HG02642 (cell line): ENCODE data around the gene SLC25A34.

Experiments
- ATAC-seq: cut with Tn5 transposase; IDR thresholded peaks from one replicate; pipeline ENCODE4 v1.9.1; 2021; ENCODE audit warnings: mild to moderate bottlenecking; ENCODE audit not compliant: unreplicated experiment, poor library complexity

The SLC25A34 gene

DNA sequence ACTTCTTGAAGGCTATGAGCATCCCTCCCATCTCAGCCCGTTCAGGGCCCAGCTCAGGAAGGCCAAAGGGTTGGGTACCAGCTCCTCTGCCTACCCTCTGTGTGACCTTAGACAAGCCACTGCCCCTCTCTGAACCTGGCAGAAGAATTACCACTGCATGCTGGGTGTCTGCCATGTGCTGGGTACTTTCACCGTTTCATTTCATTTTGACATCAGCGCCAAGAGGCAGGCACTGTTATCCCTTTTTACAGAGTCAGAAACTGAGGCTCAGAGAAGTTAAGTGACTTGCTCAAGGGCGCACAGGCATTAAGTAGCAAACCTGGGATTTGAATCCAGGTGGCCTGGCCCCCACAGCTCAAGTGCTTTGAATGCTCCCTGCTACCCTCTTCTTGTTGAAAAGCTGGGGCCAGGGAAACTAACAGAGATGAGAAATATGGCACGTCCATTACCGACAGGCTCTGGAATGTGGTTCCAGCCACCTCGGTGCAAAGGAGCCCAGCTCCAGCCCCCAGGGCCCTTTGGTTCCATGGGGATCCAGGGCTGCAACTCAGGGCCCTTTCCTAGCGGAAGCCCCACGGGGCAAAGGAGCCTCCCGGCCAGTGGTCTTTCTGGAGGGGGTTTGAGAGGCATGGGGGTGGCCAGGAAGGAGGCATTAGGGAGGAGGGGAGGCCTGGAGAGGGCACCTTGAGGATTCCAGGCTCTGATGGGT, 12.8 kb downstream of the SLC25A34 start:
- no peak for ATAC-seq

DNA sequence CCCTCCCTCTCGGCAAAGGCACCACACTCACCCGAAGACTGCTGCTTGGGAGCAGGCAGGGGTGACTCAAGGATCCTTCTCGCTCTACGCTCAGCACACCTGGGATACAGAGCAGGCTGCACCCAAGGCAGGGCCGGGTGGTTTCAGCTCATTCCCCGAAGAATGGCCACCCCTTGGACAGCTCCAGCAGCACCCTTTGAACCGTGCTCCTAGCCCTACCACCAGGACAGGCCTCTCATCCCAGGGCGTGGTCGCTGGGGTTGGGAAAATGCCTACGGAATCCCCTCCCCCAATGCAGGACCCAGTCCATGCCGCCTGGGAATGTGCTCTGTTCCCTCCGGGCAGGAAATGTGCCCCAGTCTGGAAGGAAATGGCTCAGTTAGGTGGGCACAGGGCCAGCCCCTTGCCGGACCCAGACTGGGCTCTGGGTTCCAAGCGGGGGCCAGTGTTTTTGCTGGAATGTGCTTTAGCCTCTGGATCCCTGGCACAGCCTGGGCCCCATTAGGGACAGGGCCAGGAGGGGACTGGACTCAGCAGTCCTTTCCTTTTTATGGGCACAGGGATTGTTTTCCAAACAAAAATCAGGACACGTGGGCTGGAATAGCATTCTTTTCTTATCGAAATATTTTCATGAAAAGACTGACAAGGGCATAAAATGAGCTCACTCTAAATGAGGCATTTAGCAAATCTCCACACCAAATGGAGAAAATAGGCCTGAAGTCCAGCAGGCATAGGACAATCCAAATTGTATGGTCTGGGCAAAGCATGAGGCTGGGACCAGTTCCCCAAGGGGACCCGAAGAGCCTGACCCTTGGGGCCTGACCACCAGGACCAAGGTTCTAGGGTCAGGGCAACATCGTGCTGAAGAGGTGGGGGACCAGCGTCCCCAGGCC, 13.6 kb downstream of the SLC25A34 start:
- no peak for ATAC-seq

DNA sequence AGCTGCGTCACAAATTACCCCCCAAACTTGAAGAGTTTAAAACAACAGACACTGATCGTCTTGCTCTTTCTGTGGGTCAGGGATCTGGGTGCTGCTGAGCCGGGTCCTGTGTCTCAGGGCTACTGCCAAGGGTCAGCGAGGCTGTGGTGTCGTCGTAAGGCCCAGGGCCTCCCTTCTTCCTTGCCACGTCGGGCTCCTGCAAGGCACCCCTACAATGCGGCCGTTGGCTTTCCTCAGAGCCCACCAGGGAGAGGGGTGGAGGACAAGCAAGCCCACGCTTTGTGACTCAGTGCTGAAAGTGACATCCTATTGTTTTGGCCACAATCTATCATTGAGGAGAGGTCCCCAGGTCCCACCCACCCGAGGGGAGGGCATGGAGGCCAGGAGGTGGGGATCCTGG, 14.9 kb downstream of the SLC25A34 start:
- no peak for ATAC-seq

DNA sequence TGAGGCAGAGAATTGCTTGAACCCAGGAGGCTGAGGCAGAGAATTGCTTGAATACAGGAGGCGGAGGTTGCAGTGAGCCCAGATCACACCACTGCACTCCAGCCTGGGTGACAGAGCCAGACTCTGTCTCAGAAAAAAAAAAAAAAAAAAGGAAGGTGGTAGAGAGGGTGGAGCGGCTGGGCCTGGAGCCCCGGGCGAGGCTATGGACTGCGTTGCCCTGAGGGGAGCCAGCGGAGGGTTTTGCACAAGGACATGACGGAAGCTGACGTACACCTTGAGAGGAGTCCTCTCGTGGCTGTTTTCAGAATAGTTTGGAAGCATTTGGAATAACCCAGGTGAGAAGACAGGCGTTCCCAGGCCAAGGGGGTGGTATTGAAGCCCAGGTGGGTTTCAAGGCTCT, 15.7 kb downstream of the SLC25A34 start:
- ATAC-seq, result no peak

DNA sequence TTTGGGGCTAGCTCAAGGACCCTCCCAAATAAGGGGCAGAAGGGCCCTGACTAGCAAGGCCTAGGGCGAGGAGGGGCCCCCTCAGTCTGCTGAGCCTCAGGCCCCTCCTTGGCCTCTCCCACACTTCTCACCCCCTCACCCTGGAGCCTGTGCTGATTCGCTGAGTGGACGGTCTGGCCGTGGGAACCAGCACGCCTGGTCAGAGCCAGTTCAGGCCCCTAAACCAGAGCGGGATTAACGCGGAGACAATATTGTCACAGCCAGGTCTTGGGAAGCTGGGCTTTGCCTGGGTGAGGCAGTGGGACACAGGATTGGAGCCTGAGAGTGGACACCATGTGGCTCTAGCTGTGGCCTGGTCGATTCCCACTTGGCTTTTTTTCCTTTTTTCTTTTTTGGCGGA, 17.7 kb downstream of the SLC25A34 start:
- no peak for ATAC-seq

DNA sequence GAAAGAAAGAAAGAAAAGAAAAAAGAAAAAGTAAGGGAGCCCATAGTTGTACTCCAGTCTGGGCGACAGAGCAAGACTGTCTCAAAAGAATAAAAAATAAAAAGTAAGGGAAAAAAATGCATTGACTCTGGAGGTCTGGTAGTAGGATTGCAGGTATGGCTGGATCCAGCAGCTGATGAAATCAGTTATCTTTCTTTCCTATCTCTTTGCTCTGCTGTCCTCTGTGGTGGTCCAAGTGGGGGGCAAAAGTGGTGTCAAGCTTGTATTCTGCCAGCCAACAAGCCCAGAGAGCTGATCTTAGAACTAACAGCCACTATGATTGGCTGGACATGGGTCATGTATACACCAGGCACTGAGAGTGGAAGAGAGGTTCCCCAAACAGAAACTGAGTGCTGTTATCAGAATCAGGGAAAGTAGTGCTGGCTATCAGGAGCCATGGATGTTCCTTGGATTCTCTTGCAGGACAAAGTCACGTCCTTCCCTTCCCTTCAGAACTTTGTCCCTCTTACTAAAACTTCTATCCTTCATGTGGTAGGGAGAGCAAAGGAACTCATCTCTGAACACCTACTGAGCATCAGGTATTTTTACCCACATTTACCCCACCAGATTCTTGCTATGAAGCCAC, 19.1 kb downstream of the SLC25A34 start:
- no peak for ATAC-seq

DNA sequence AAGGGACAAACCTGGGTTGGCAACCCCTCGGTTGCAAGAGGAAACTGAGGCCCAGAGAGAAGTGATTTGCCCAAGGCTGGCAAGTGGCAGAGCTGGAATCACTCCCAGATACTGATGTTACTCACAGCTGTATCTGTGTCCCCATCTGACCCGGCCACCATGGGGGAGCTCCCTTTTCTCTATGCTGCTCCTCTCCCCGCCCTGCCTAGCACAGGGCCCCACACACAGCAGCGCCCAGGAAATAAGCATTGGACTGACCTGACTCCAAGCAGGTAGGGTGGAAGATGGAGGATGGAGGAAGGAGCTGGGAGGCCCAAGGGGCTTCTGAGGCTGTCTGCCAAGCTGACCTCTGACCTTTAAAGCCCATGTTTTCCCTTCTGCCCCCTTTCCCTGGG, 19.6 kb downstream of the SLC25A34 start:
- ATAC-seq, result no peak

DNA sequence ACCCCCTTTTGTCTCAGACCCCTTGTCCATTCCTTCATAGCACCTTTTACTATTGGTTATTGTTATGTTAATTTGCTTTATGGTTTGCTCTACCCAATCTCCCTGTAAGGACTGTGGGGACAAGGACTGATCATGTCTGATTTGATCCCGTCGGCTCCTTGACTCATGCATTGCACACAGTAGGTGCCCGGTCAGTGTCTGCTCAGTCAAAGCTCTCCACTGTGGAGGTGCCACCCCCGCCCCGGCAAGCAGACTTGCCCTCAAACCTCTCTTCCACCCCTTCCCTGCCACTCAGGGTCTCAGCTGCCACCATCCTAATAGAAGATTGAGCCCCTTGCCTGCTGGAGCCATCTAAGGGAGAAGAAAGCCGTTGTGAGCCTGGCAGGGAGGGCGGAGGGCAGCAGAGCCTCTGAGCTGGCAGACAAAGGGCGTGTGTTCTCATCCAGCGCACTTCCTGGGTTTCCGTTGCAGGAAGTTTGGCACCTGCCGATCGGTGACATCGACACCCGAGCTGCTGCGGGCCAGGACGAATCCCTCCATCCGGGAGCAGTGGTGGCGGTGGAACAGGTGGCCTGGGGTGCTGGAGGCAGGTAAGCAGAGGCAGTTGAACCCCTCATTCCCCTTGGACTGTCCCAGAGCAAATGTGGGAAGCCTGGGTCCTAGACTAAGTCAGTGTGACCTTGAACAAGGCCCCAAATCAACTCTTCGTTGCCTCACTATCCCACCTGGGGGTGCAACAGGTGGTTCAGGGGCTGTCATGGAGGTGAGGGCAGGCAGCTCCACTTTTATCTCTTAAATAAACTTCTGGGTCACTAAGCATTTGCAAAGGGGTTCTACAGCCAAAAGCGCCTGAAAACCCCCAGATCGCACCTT, 20.3 kb downstream of the SLC25A34 start:
- no peak for ATAC-seq

DNA sequence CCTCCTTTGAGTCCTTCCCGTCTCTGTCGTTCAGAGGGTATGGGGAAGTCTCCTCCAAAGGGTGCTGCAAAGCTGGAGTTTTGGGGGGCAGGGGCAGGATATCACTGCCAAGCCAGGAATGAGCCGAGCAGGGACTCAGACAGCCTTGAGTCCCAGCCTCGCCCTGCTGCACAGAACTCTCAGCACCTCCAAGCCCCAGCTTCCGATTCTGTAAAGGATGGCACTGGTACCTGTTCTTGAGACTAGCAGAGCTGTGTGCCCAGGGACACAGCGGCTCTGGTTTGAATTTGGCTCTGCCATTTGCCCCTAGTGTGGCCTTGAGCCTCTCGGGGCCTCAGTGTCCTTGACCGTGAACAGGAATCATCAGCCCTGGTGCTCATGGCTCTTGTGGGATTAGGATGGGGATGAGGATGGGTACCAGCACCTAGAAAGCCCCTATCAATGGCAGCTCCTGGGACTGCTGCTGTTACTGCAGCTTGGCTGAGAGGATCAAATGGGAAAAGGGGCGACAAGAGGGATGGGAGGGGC, 21.0 kb downstream of the SLC25A34 start:
- ATAC-seq, result no peak

DNA sequence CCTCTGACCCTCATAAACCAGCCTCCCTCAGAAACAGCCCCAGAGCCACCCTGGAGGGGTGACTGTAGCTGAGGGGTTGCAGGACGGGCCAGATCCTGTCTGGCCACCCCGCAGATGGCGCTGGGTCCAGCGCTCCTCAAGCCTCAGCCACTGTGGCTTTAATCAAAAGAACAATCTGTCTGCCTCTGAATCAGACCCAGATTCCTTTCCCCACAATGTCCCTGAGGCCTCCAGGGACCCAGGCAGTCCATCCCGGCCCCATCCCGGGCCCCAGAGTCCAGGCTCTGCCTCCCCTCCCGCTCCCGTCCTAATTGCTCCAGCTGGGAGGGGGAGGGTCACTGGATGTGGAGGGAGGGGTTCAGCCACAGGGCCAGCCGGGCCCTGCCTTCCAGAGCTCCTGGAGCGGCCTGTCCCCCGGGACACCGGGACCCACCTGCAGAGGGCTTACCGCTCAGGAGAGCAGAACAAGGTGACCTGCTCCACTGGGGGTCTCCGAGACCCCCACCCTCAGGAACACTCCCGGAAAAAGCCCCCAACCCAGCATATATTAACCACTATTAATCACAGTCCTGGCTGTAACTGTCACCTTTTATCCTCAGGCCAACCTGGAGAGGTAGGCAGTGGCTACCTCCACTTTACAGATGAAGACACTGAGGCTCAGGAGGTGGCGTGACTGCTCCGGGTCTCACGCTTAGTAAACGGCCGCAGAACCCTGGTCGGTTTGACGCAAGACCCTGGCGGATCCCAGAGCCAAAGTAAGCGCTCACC, 21.7 kb downstream of the SLC25A34 start:
- no peak for ATAC-seq

DNA sequence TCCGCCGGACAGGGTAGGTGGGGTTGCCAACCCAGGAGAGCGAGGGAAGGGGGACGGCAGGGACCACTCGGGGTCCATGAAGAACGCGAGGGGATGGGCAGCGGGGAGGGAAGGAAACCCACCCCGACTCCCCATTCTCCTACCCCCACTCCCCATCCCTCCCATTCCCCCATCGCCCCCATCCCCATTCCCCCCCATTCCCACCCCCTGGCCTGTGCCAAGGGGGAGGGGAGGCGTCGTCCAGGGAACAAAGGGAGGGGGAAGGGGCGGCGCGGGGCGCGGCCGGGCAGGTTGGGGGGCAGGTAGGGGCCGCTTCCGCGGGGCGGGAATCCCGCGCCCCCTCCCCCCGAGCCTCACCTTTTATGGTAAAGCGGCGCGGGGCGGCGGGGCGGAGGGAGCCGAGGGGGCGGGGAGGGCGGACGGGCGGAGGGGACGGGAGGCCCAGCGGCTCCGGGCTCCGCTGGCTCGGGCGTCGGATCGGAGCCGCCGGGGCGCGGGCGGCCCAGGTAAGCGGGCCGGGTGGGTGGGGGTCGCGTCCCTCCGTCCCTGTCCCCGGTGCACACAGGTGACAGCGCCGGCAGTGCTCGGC, 22.4 kb downstream of the SLC25A34 start, which contains the start of gene FBLIM1:
Gene FBLIM1, plus strand, starts transcription at position 453 of the 589 bp plus-strand sequence. CDS start 6,189 bp downstream, outside the sequence.
- ATAC-seq, result no peak

DNA sequence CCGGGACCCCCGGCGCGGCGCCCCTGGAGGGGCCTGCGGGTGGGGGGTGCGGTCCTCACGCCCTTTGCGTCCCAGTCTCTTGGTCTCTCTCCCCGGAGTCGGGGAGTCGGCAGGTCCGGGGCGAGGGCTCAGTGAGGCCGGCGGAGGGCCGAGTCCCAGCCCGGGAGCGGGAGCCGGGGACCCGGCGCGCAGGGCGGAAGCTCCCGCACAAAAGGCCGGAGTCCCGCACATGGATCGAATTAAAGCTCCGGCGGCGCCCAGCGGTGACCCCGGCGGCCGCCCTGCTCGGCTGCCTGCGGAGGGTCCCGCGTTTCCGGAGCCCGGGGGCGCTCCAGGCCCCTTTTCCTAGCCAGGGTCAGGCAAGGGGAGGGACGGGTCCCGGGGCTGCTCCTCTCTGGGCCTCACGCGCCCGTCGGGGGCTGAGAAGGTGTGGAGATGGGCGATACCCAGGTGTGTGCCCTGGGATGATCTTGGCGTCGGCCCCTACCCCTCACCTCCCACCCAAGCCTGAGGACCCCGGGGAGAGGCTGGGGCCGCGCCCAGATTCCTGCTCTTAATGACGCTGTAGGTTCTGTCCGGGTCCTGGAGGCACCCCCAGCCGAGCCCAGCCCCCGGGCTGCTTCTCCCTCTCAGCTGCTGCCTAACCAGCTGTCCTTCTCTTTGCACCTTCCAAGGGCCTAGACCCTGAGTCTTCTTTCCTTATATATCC, 23.0 kb downstream of the SLC25A34 start:
- ATAC-seq, result no peak

DNA sequence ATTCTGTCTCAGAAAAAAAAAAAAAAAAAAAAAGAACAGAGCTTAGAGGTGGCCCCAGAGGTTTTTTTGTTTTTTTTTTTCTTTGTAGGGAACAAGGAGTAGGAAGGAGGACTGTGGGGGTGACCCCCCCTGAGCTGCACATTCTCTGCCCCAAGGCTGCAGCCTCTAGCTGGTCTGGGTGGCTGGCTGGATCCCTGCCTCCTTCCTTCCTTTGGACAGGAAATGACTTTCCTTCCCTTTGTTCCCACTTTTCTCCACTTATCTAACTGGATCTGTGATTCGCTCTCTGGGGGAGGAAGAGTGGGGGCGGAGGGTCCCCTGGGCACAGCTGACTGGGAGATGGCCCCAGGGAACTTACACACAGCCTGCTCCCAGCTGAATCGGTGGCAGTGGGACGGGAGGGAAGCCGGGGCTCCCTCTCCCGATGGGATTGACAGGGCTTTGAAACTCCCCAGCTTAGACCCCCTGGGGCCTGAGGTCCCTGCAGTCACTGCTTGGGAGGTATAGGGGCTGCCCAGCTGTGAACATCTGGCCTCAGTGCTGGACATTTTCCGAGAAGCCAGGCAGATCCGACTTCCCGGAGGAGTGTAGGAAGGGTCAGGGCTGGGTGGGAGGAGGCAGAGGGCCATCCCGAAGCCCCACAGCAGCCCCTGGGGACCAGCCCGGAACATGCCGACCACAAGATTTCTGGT, 24.6 kb downstream of the SLC25A34 start:
- ATAC-seq, result no peak

DNA sequence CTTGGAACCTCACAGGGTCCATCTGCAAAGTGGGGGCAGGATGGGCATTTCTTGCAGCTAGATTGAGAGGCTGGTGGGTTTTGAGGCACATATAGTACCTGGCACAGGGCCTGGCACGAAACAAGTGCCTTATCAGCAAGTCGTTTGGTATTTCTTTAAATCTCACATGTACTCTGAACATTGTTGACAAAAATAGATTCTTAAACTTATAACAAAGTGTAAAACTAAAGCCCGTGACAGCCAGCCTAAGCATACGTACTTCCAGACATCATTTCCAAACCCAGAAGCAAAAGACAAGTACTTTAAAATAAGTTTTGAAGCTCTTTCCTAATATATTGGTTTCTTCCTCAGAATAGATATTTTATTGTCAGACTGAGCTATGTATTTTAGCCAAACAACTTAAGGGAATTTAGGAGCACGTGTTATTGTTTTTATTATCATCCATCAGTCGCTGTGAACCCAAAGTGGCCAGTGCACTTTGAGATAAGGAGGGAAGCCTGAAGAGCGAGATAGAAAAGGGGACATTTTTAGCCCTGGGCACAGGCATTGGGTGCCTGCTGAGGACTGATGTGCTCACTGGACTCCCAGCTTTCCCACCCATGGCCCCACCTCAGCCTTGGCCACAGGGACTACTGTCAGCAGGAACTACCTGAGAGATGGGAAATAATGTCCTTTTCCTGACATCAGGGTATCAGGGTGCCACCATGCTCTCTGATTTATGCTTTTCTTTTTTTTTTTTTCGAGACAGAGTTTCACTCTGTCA, 25.5 kb downstream of the SLC25A34 start:
- no peak for ATAC-seq

DNA sequence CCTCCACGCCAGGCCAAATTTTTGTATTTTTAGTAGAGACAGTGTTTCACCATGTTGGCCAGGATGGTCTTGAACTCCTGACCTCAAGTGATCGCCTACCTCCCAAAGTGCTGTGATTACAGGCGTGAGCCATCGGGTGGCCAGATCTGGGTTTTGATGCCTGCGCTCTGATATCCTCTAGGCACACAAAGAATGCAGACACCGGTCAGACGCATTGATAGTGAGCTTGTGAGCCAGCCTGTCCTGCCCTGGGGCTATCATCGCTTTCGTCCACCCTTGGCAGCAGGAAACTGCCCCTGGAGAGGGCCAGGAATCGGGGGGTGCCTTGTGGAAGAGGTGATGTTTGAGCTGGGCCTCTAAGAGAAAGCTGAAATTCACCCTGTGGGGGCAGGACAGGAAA, 26.5 kb downstream of the SLC25A34 start:
- ATAC-seq, result no peak

DNA sequence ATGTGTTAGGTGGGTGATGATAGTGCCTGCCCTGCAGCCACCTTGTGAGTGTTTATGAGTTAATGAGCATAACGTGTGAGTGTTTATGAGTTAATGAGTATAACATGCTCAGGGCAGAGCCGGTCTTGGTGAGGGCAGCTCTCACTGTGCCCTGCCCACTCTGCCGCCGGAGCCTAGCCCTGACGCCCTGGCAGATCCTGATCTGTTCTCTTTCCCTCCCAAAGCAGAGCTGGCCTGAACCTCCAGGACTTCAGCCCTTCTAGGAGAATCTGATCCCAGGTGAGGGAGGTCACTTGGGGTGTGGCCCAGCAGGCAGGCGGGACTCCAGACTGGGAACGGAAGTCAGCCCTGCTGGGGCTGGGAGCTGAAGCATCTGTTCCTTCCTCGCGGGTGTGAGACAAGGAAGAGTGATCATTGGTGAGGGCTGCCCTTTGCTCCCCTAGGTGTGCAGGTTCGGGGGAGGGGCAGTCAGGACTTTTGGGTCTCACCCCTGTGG, 28.3 kb downstream of the SLC25A34 start:
- no peak for ATAC-seq

DNA sequence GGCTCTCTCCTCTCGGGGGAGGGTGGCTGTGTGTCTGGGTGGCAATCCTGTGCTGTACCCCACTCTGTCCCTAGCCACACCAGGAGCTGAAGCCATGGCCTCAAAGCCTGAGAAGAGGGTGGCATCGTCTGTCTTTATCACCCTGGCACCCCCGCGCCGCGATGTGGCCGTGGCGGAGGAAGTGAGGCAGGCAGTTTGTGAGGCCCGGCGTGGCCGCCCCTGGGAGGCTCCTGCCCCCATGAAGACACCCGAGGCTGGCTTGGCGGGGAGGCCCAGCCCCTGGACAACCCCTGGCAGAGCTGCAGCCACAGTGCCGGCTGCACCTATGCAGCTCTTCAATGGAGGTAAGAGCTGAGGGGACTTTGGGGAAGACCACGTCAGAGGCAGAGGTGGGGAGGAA, 28.8 kb downstream of the SLC25A34 start:
- ATAC-seq, result no peak
